ENCODE measurements around the gene FAM131C. TPM values are rescaled to one million over a fixed set of nuclear protein-coding genes. Genes with fewer than 3 reads are reported as not detected.
"Not testable (repeated sequence)": the region's sequence is repeated elsewhere in the genome, so short reads cannot be mapped to it uniquely, and the experiment has no call there.

FAM131C gene
- total and polyA plus RNA-seq, 5 donors from 2014 or later: 0.26 TPM; not detected in 4

DNA sequence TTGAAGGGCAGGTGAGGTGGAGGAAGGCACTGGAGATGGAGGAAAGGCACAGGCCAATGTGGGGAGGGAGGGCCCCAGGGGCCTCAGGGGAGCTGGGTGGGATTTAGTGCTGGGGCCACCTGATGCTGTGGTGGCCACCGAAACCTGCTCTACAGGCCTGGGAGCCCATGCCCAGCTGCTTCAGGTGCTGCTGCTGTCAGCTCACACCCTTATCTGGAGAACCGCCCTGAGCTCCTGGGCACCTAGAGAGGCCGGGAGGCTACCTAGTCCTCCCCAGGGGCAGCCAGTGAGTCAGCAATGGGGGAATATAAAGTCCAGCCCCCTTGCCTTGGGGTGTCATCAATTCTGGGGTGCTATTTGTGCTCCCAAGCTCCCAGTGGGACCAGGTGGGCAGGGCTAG lies 12.2 kb downstream of the FAM131C start:
- H3K9me3 Mint-ChIP-seq: no peaks in the 10 kb centered on the region
- DNase-seq (no peak), ATAC-seq (ENCODE audit: low read depth in 2 of 2) (no peak)
- Histone ChIP-seq H3K4me3 (ENCODE audit: low read depth, low read length) (no peak overlapping the region), H3K27me3 (ENCODE audit: control insufficient read depth, insufficient read depth, low read length) (no peaks in the 10 kb centered on the region), H3K9me3 (ENCODE audit: control insufficient read depth in 2 of 2, low read length in 2 of 2) (no peaks in the 10 kb centered on the region), H3K4me1 (ENCODE audit: control insufficient read depth, insufficient read depth, low read length, poor library complexity, severe bottlenecking) (peaks cover under 1% of the 10 kb centered on the region), H3K27ac (ENCODE audit: insufficient read depth, low read length, poor library complexity, severe bottlenecking) (no peak overlapping the region), H3K36me3 (ENCODE audit: control insufficient read depth, insufficient read depth, low read length) (no peaks in the 10 kb centered on the region)
- H3K27me3 Mint-ChIP-seq: peaks cover 9% of the 10 kb centered on the region
- H3K36me3 Mint-ChIP-seq: no peaks in the 10 kb centered on the region
- peaks cover 0 to 5% (median 2%) of the 10 kb centered on the region in 4 donors for H3K4me1 Mint-ChIP-seq
- H3K27ac Mint-ChIP-seq: no peak overlapping the region
- H3K4me3 Mint-ChIP-seq: no peak overlapping the region

- not testable (repeated sequence) for H3K4me3 ChIP-seq (ENCODE audit: low read depth, low read length); ATAC-seq (ENCODE audit: low read depth in 2 of 2); DNase-seq; H3K27ac ChIP-seq (ENCODE audit: insufficient read depth, low read length, poor library complexity, severe bottlenecking); H3K4me1 Mint-ChIP-seq; H3K9me3 ChIP-seq (ENCODE audit: control insufficient read depth in 2 of 2, low read length in 2 of 2); H3K27me3 Mint-ChIP-seq; H3K4me1 ChIP-seq (ENCODE audit: control insufficient read depth, insufficient read depth, low read length, poor library complexity, severe bottlenecking); H3K27me3 ChIP-seq (ENCODE audit: control insufficient read depth, insufficient read depth, low read length); H3K4me3 Mint-ChIP-seq; H3K27ac Mint-ChIP-seq; H3K36me3 ChIP-seq (ENCODE audit: control insufficient read depth, insufficient read depth, low read length); H3K36me3 Mint-ChIP-seq; H3K9me3 Mint-ChIP-seq
Measured at GRCh38 chr1:16058394-16059120, 14.9 kb downstream of the FAM131C start.

GRCh38 chr1:16057314-16057915 lies 16.0 kb downstream of the FAM131C start:
- H3K4me1 Mint-ChIP-seq; H3K9me3 ChIP-seq (ENCODE audit: control insufficient read depth in 2 of 2, low read length in 2 of 2); H3K4me1 ChIP-seq (ENCODE audit: control insufficient read depth, insufficient read depth, low read length, poor library complexity, severe bottlenecking); H3K27ac Mint-ChIP-seq; H3K27me3 Mint-ChIP-seq; DNase-seq; H3K36me3 Mint-ChIP-seq; H3K4me3 Mint-ChIP-seq; H3K27ac ChIP-seq (ENCODE audit: insufficient read depth, low read length, poor library complexity, severe bottlenecking); ATAC-seq (ENCODE audit: low read depth in 2 of 2); H3K36me3 ChIP-seq (ENCODE audit: control insufficient read depth, insufficient read depth, low read length); H3K9me3 Mint-ChIP-seq; H3K4me3 ChIP-seq (ENCODE audit: low read depth, low read length); H3K27me3 ChIP-seq (ENCODE audit: control insufficient read depth, insufficient read depth, low read length): not testable (repeated sequence)

DNA sequence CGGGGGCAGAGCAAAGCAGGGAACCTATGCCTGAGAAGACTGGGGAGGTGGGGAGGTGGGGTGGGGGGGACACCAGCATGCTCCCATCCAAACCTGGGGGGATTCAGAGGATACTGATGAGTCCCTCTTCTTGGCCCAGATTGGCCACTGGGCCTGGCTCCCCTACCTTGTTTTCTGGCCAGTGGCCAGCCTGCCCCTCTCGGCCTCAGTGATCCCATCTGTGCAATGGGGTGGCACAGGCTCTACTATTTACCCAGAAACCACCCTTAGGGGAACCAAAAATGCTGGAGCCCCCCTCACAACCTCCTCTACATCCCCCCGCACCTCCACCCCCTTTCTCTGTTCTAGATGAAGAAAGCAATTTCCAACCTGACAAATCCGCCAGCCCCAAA lies 16.9 kb downstream of the FAM131C start:
- H3K27ac Mint-ChIP-seq; H3K4me1 Mint-ChIP-seq; H3K36me3 ChIP-seq (ENCODE audit: control insufficient read depth, insufficient read depth, low read length); H3K4me1 ChIP-seq (ENCODE audit: control insufficient read depth, insufficient read depth, low read length, poor library complexity, severe bottlenecking); H3K9me3 Mint-ChIP-seq; H3K27me3 ChIP-seq (ENCODE audit: control insufficient read depth, insufficient read depth, low read length); H3K27me3 Mint-ChIP-seq; H3K4me3 Mint-ChIP-seq; DNase-seq; H3K27ac ChIP-seq (ENCODE audit: insufficient read depth, low read length, poor library complexity, severe bottlenecking); H3K36me3 Mint-ChIP-seq; H3K4me3 ChIP-seq (ENCODE audit: low read depth, low read length); ATAC-seq (ENCODE audit: low read depth in 2 of 2); H3K9me3 ChIP-seq (ENCODE audit: control insufficient read depth in 2 of 2, low read length in 2 of 2): not testable (repeated sequence)

DNA sequence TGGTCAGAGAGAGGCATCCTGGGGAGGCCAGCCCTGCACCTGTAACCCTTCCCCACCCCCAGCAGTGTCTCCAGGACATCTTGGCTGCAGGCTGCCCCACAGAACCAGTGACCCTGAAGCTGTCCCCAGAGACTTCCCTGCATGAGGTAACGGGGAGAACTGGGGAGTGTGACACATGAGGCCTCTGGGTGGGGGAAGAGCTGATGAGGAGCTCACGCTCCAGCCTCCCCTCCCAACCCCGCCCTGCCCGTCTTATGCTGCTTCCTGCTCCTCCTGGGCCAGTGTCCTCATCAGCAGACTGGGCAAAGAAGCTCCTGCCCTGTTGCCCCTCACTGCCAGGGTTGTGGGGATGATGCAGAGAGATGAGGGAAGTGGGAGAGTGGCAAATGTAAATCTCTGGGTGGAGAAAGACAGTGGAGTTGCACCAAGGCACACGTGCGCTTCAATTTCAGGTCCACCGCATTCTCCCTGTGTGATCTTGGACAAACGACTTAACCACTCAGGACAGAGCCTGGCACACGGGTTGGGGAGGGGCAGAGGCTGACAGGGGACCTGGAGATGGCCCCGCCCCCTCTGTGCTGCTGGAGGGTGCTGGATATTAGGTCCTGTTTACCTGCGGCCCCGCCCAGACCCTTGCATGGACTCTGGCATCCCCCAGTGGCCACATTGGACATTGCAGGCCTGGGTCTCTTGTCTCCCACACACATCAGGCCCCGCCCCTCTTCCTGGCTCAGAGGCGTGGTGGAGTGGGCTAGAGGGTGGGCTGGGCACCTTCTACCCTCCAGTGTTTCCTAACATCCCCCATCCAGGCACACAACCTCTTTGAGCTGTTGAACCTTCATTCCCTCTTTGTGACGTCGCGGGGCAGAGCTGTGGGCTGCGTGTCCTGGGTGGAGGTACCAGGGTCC lies 17.6 kb downstream of the FAM131C start:
- H3K4me3 Mint-ChIP-seq: no peak overlapping the region
- no peak overlapping the region for H3K27ac Mint-ChIP-seq
- no peaks in the 10 kb centered on the region for H3K9me3 ChIP-seq (ENCODE audit: control insufficient read depth in 2 of 2, low read length in 2 of 2)
- no peaks in the 10 kb centered on the region for H3K36me3 ChIP-seq (ENCODE audit: control insufficient read depth, insufficient read depth, low read length)
- H3K36me3 Mint-ChIP-seq: no peaks in the 10 kb centered on the region
- DNase-seq (peak; percentile 70 to 87 (median 80)), ATAC-seq (ENCODE audit: low read depth in 2 of 2) (peak; percentile 84 to 89)
- H3K4me3 ChIP-seq (ENCODE audit: low read depth, low read length): no peak overlapping the region
- H3K9me3 Mint-ChIP-seq: no peaks in the 10 kb centered on the region
- H3K4me1 Mint-ChIP-seq: peaks cover 0 to 6% (median 3%) of the 10 kb centered on the region in 4 donors
- H3K27me3 ChIP-seq (ENCODE audit: control insufficient read depth, insufficient read depth, low read length): no peaks in the 10 kb centered on the region
- H3K27me3 Mint-ChIP-seq: peaks cover 6% of the 10 kb centered on the region
- H3K27ac ChIP-seq (ENCODE audit: insufficient read depth, low read length, poor library complexity, severe bottlenecking): no peak overlapping the region
- H3K4me1 ChIP-seq (ENCODE audit: control insufficient read depth, insufficient read depth, low read length, poor library complexity, severe bottlenecking): peaks cover 4% of the 10 kb centered on the region

DNA sequence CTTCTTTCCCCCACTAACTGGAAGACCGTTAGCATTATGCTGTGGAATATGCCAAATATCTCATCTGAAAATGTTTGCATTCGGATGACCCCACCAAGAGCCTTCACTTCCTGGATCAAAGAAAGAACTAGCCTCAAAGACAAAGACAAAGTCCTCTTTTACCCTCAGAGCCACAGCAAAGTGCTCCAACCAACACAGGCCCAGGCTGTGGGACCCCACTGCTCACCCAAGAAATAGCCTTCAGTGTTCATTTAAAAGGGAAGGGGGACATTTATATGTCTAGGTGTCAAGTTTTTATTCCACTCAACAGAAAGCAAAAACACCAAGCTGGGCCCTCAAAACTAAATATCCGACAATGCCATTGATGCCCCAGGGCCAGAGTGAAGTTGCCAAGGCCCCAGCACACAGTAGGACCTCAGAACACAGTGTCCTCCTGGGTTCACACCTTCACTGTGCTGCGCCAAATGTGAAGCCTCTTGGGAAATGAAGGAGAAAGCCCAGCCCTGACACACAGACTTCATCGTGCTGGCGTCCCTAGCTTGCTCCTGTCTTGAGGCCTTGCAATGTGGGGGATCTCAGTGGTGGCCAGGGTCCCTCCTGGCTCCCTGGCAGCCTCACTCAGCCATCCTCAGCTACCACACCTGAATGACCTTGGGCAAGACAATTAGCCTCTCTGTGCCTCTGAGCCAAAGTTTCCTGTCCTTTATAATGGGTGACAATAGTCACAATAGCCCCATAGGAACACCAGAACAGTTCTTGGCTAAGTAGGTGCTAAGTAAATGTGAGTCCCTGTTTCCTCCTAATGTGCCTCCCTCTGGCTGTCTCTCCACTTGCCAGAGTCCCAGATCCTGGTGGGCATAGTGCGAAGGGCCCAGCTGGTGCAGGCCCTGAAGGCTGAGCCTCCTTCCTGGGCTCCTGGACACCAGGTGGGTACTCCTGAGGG lies 18.6 kb downstream of the FAM131C start:
- Mint-ChIP-seq H3K36me3 (no peaks in the 10 kb centered on the region), H3K27me3 (peaks cover 6% of the 10 kb centered on the region), H3K27ac (no peak overlapping the region), H3K4me1 (peaks cover 0 to 6% (median 3%) of the 10 kb centered on the region in 4 donors), H3K4me3 (no peak overlapping the region), H3K9me3 (no peaks in the 10 kb centered on the region)
- ATAC-seq (ENCODE audit: low read depth in 2 of 2): no peak
- H3K36me3 ChIP-seq (ENCODE audit: control insufficient read depth, insufficient read depth, low read length): no peaks in the 10 kb centered on the region
- H3K4me3 ChIP-seq (ENCODE audit: low read depth, low read length): no peak overlapping the region
- DNase-seq: no peak
- no peaks in the 10 kb centered on the region for H3K27me3 ChIP-seq (ENCODE audit: control insufficient read depth, insufficient read depth, low read length)
- H3K27ac ChIP-seq (ENCODE audit: insufficient read depth, low read length, poor library complexity, severe bottlenecking): no peak overlapping the region
- H3K4me1 ChIP-seq (ENCODE audit: control insufficient read depth, insufficient read depth, low read length, poor library complexity, severe bottlenecking): peaks cover 4% of the 10 kb centered on the region
- H3K9me3 ChIP-seq (ENCODE audit: control insufficient read depth in 2 of 2, low read length in 2 of 2): no peaks in the 10 kb centered on the region

GRCh38 chr1:16053781-16054502 lies 19.5 kb downstream of the FAM131C start:
- Mint-ChIP-seq H3K9me3 (peaks cover 0 to 2% (median 0%) of the 10 kb centered on the region in 7 donors), H3K4me3 (no peak overlapping the region), H3K4me1 (peaks cover 0 to 9% (median 3%) of the 10 kb centered on the region in 4 donors), H3K27me3 (peaks cover 10% of the 10 kb centered on the region), H3K36me3 (no peaks in the 10 kb centered on the region), H3K27ac (no peak overlapping the region)
- DNase-seq (no peak), ATAC-seq (ENCODE audit: low read depth in 2 of 2) (no peak)
- Histone ChIP-seq H3K4me3 (ENCODE audit: low read depth, low read length) (no peak overlapping the region), H3K9me3 (ENCODE audit: control insufficient read depth in 2 of 2, low read length in 2 of 2) (no peaks in the 10 kb centered on the region), H3K36me3 (ENCODE audit: control insufficient read depth, insufficient read depth, low read length) (no peaks in the 10 kb centered on the region), H3K27me3 (ENCODE audit: control insufficient read depth, insufficient read depth, low read length) (no peaks in the 10 kb centered on the region), H3K4me1 (ENCODE audit: control insufficient read depth, insufficient read depth, low read length, poor library complexity, severe bottlenecking) (peaks cover 4% of the 10 kb centered on the region), H3K27ac (ENCODE audit: insufficient read depth, low read length, poor library complexity, severe bottlenecking) (no peak overlapping the region)
